GM12892 (cell line): ENCODE data around the gene SORCS1. TPM values are rescaled to one million over a fixed set of nuclear protein-coding genes. Genes with fewer than 3 reads are reported as not detected.

ENCODE experiments used
- DNase-seq: peaks from one replicate; pipeline ENCODE4 v3.0.0; 2011; ENCODE audit not compliant: insufficient read length
- FAIRE-seq: peaks from 2 replicates; lab custom pipeline; 2011; peaks lifted over from hg19 to GRCh38; lab: Jason Lieb, UNC
- POLR2A ChIP-seq: IDR thresholded peaks from 2 replicates; pipeline ENCODE4 v1.6.1; 2011; ENCODE audit warnings: low read depth, low read length, control low read depth
- POLR2AphosphoS5 ChIP-seq: IDR thresholded peaks from 2 replicates; pipeline ENCODE4 v1.6.1; 2011; ENCODE audit warnings: low read depth, low read length, control low read depth
- TAF1 ChIP-seq: IDR thresholded peaks from 2 replicates; pipeline ENCODE4 v1.6.1; 2011; ENCODE audit warnings: low read depth, mild to moderate bottlenecking, control low read depth, low read length, borderline replicate concordance
- polyA plus RNA-seq: library from polyadenylated mRNA; unstranded; fragments of >200 nt; gene quantifications from one replicate; pipeline ENCODE4 v1.2.1, GENCODE V29; 2012; ENCODE audit warnings: missing spikeins, inconsistent platforms; ENCODE audit not compliant: missing spikeins

SORCS1 gene
- polyA plus RNA-seq = not detected

DNA sequence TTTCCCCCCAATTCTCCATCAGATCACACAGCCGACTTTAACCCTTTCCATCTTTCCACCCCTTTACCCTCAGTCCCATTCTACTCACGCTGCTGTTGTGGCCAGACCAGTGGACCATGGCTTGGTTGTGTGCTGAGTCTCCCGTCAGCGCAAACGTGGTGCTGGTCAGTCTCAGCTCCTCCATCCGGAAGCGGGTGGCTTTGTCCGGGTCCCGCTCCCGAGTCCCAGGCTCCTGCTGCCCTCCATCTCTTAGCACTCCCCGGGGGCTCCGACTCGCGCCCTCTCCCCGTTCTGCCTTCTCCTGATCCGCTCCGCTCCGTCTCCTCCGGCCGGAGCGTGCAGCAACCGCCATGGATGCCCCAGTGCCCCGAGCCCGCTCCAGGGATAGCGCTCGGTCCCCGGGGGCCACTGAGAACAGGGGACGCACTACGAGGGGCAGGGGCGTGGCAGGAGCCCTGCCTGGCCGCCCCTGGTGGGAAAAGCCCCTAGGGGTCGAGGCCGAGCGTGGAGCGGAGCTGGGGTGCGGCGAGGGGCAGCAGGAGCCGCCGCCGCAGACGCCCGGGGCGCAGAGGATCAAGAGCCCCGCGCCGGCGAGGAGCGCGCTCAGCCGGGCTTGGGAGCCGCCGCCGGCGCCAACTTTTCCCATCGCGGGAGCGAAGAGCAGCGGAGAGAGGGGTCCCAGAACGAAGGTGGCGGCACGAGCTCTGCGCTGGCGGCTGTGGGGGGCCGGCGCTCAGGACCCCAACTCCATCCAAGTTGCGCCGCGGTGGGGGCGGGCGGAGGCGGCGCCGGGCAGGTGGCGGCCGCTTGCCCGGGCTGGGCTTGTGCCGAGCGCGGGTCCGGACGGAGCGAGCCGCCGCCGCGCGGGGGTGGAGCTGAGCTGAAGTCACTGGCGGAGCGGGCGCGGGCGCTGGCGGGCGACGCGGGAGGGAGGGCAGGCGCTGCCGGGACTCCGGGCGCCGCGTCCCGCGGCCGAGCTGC, at the start of gene SORCS1:
TSS of gene SORCS1 (minus strand) at position 826 of the 981 bp plus-strand sequence.
- DNase-seq = no peak
- TF ChIP-seq POLR2A (no peak), TAF1 (no peak), POLR2AphosphoS5 (no peak)
- no peak for FAIRE-seq

GRCh38 chr10:107214261-107214660, 49.8 kb upstream of the SORCS1 start:
- TF ChIP-seq POLR2A = no peak
- TF ChIP-seq POLR2AphosphoS5 = no peak
- no peak for TF ChIP-seq TAF1

GRCh38 chr10:107213861-107214260, 49.4 kb upstream of the SORCS1 start:
- FAIRE-seq = no peak
- no peak for DNase-seq
- no peak for TF ChIP-seq POLR2AphosphoS5
- TF ChIP-seq TAF1 = no peak
- no peak for TF ChIP-seq POLR2A

More at GRCh38 chr10:107214261-107214660, 49.8 kb upstream of the SORCS1 start:
- FAIRE-seq (no peak), DNase-seq (no peak)

DNA sequence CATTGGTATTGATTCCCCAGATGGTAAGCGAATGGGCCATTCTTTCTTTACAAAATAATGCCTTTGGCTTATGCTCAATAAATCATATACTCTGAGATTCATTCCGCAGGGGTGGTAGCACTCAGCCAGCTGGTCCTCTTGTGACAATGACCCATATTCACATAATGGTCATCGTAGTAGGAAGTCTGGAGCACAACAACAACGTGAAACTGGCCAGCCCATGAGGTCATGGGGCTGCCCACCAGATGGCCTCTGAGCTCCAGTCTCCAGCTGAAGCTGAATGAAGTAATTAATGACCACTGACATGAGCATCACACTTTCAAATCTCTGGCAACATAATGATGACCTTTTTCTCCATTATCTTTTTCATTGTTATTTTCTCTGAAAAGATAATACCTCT, 42.3 kb upstream of the SORCS1 start:
- no peak for DNase-seq
- FAIRE-seq = no peak
- no peak for TF ChIP-seq POLR2A
- no peak for TF ChIP-seq TAF1
- no peak for TF ChIP-seq POLR2AphosphoS5

- DNase-seq = no peak
- no peak for TF ChIP-seq POLR2A
- no peak for TF ChIP-seq TAF1
- no peak for TF ChIP-seq POLR2AphosphoS5
Measured at GRCh38 chr10:107169516-107169915, 5.0 kb upstream of the SORCS1 start.

DNA sequence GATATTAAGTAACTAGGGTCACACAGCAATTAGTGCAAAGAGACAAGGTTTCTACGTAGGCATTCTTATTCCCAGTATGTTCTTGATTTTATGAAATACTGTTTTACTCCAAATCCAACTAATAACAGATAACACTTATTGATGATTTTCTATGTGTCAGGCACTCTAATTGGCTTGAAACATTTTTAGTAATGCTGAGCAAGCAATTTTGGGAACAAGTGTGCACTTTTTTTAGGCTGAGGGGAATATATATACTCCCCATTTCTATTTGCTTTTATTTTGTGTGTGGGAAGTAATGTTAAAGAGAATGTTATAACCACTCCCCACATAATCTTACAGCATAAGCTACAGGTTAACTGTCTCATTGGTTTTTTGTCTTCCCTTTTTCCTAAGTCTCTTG, 4.2 kb upstream of the SORCS1 start:
- DNase-seq (no peak), FAIRE-seq (no peak)
- TF ChIP-seq TAF1 = no peak
- TF ChIP-seq POLR2AphosphoS5 = no peak
- TF ChIP-seq POLR2A = no peak

More at GRCh38 chr10:107169516-107169915, 5.0 kb upstream of the SORCS1 start:
- no peak for FAIRE-seq

- FAIRE-seq (no peak), DNase-seq (no peak)
- TF ChIP-seq POLR2AphosphoS5 = no peak
- TF ChIP-seq TAF1 = no peak
- TF ChIP-seq POLR2A = no peak
Measured at GRCh38 chr10:107166403-107166802, 1.9 kb upstream of the SORCS1 start.

- TF ChIP-seq TAF1 = no peak
- FAIRE-seq (no peak), DNase-seq (no peak)
Measured at GRCh38 chr10:107164992-107165391, 486 bp upstream of the SORCS1 start.

DNA sequence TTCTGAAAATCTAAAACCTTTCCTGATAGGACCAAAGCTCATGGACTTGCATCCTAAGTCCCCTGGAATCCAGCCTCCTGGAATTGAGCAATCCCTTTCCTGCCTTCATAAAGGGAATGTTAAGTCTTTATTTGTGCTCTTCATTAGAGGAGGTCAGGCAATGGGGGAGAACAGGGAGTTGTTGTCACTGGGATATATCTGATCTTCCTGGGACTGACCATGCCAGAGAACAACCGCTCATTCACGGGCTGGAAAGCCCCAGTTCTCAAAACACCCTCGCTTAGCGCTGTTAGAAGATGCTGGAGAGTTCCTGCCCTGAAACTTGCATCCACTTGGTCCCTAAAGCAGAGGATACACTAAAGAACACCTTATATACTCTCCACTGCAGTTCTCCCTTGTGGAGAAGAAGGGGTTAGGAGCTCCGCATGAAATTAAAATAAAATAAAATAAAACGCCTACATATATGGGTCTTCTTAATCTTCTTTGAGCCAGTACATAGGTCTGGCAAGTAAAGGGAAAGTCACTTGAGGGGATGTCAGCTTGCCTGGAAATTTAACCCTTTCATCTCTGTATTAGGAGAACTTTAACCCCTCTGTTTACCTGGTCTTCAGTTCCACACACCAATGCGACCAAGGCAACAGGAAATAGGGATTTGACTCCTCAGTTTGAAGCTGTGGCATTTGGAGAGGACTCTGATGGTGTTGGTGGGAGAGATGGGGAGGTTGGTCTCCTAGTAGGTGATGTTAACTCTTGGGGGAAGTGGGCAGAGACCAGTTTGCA, 1.2 kb downstream of the SORCS1 start:
- DNase-seq (no peak), FAIRE-seq (no peak)
- TF ChIP-seq POLR2A = no peak
- TF ChIP-seq TAF1 = no peak
- no peak for TF ChIP-seq POLR2AphosphoS5

DNA sequence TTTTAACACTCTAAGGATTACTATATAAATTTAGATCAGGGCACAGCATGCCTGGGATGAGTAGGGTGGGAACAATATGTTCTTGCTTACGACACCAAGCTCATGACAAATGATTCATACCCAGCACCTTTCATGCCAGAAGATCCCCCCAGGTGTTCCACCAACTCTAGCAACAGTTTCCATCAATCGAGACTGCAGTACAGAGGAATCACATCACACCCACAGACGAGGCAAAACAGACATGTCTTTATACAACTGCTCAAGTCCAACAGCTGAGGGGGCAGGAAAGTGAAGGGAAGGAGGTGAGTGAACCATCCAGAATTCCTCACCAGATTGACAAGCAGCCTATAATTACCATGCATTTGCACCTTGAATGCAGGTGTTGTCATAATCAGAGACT, 3.6 kb downstream of the SORCS1 start:
- FAIRE-seq = no peak
- no peak for DNase-seq
- TF ChIP-seq TAF1 = no peak
- no peak for TF ChIP-seq POLR2AphosphoS5
- TF ChIP-seq POLR2A = no peak

- no peak for TF ChIP-seq TAF1
- no peak for TF ChIP-seq POLR2AphosphoS5
- TF ChIP-seq POLR2A = no peak
- DNase-seq (no peak), FAIRE-seq (no peak)
Measured at GRCh38 chr10:107159871-107160270, 4.6 kb downstream of the SORCS1 start.
